Subcutaneous adipose tissue (tissue), 4 donors: ENCODE results near the gene OVOL1. TPM values are rescaled to one million over a fixed set of nuclear protein-coding genes. Genes with fewer than 3 reads are reported as not detected.

Source experiments
- CTCF ChIP-seq: fragments of 450-650 bp; IDR thresholded peaks from one replicate; pipeline ENCODE4 v1.5.1; 2016; ENCODE audit warnings: low read depth, mild to moderate bottlenecking, control low read depth, antibody characterized with exemption, moderate library complexity
- total RNA-seq, 4 donors: library from RNA; depleted of rRNA; stranded (reverse); fragments of >200 nt; gene quantifications; one replicate each; pipeline ENCODE4 v1.1.0, GENCODE V29; 2016

OVOL1 gene
- total RNA-seq, 4 donors from 2014 or later, result 0.34 to 0.44 TPM; not detected in 2

- no peak for TF ChIP-seq CTCF
These were observed 46.6 kb downstream of the OVOL1 start, which contains the start of gene SNX32 for GRCh38 chr11:65833297-65834030. SNX32 (plus strand) TSS chr11:65833963; CDS start chr11:65834066, 103 bp downstream.

- TF ChIP-seq CTCF, result no peak
These were observed 47.3 kb downstream of the OVOL1 start for GRCh38 chr11:65834202-65834601.

GRCh38 chr11:65842144-65842543, 55.3 kb downstream of the OVOL1 start:
- TF ChIP-seq CTCF, result no peak

GRCh38 chr11:65843811-65844210, 56.9 kb downstream of the OVOL1 start:
- no peak for TF ChIP-seq CTCF

- TF ChIP-seq CTCF, result no peak
These were observed 57.5 kb downstream of the OVOL1 start for GRCh38 chr11:65844231-65844872.

Other genes with a start within 250 kb of the OVOL1 start
- gene LTBP3, start 228.7 kb upstream of the OVOL1 start, total RNA-seq, result 10 to 100 TPM; 24.8 to 81.3 (median 77.3) TPM
- 10 to 100 TPM; 24.2 to 66.2 (median 35.1) TPM for gene ZNRD2, start 216.6 kb upstream of the OVOL1 start, total RNA-seq
- 10 to 100 TPM; 15.2 to 48.8 (median 31.0) TPM for gene FAM89B, start 214.5 kb upstream of the OVOL1 start, total RNA-seq
- 10 to 100 TPM; 27.1 to 79.5 (median 45.7) TPM for gene EHBP1L1, start 211.0 kb upstream of the OVOL1 start, total RNA-seq
- gene KCNK7, start 191.3 kb upstream of the OVOL1 start, total RNA-seq, result under 1 TPM in 1 of 4 donors, not detected in 3; 0.57 TPM
- gene MAP3K11, start 172.8 kb upstream of the OVOL1 start, total RNA-seq, result 10 to 100 TPM; 25.2 to 58.6 (median 28.8) TPM
- 10 to 100 TPM; 10.3 to 25.2 (median 11.2) TPM for gene PCNX3, start 171.3 kb upstream of the OVOL1 start, total RNA-seq
- 10 to 100 TPM; 19.8 to 42.8 (median 22.9) TPM for gene SIPA1, start 149.0 kb upstream of the OVOL1 start, total RNA-seq
- gene RELA, start 124.1 kb upstream of the OVOL1 start, total RNA-seq, result 10 to 100 TPM; 31.5 to 65.7 (median 34.6) TPM
- 10 to 100 TPM; 39.3 to 54.2 (median 49.0) TPM for gene KAT5, start 74.8 kb upstream of the OVOL1 start, total RNA-seq
- 100 to 1,000 TPM in 2 of 4 donors, 10 to 100 TPM in 2; 41.6 to 101 (median 97.7) TPM for gene RNASEH2C, start 66.3 kb upstream of the OVOL1 start, total RNA-seq
- gene AP5B1, start 6.1 kb upstream of the OVOL1 start, total RNA-seq, result 10 to 100 TPM in 3 of 4 donors, 1 to 10 TPM in 1; 7.0 to 30.0 (median 14.6) TPM
- under 1 TPM in 1 of 4 donors, not detected in 3; 0.85 TPM for gene SNX32, start 46.9 kb downstream of the OVOL1 start, total RNA-seq
- gene CFL1, start 71.1 kb downstream of the OVOL1 start, total RNA-seq, result 100 to 1,000 TPM; 375 to 550 (median 447) TPM
- 10 to 100 TPM; 19.9 to 41.8 (median 30.2) TPM for gene MUS81, start 73.4 kb downstream of the OVOL1 start, total RNA-seq
- gene EFEMP2, start 85.7 kb downstream of the OVOL1 start, total RNA-seq, result 10 to 100 TPM; 45.0 to 85.2 (median 62.2) TPM
- 1 to 10 TPM in 3 of 4 donors, not detected in 1; 1.7 to 5.7 (median 2.9) TPM for gene CTSW, start 92.8 kb downstream of the OVOL1 start, total RNA-seq
- gene FIBP, start 101.4 kb downstream of the OVOL1 start, total RNA-seq, result 10 to 100 TPM; 43.8 to 64.2 (median 51.9) TPM
- 10 to 100 TPM; 15.7 to 59.9 (median 29.3) TPM for gene CCDC85B, start 103.6 kb downstream of the OVOL1 start, total RNA-seq
- 10 to 100 TPM in 1 of 4 donors, 1 to 10 TPM in 3; 1.5 to 15.2 (median 2.8) TPM for gene FOSL1, start 113.3 kb downstream of the OVOL1 start, total RNA-seq
- gene C11orf68, start 132.0 kb downstream of the OVOL1 start, total RNA-seq, result 10 to 100 TPM; 18.5 to 20.5 (median 19.4) TPM
- gene DRAP1, start 132.4 kb downstream of the OVOL1 start, total RNA-seq, result 10 to 100 TPM; 34.4 to 85.0 (median 54.4) TPM
- gene TSGA10IP, start 158.4 kb downstream of the OVOL1 start, total RNA-seq, result not detected
- gene SART1, start 174.7 kb downstream of the OVOL1 start, total RNA-seq, result 10 to 100 TPM; 33.7 to 69.9 (median 41.8) TPM
- 10 to 100 TPM; 12.1 to 33.5 (median 25.4) TPM for gene EIF1AD, start 215.1 kb downstream of the OVOL1 start, total RNA-seq
- 10 to 100 TPM; 14.9 to 67.8 (median 16.7) TPM for gene BANF1, start 215.4 kb downstream of the OVOL1 start, total RNA-seq
- not detected for gene CST6, start 224.9 kb downstream of the OVOL1 start, total RNA-seq
- 1 to 10 TPM in 1 of 4 donors, not detected in 3; 1.5 TPM for gene CATSPER1, start 239.4 kb downstream of the OVOL1 start, total RNA-seq